ENCODE measurements around the gene EHHADH.

Gene EHHADH

GRCh38 chr3:185145511-185145910 is 108.3 kb downstream of the EHHADH start:
- no peak overlapping the region for H3K27ac ChIP-seq (ENCODE audit: low read depth, low read length, severe bottlenecking)
- H3K9me3 ChIP-seq (ENCODE audit: control insufficient read depth, low read length) = no peaks in the 10 kb centered on the region
- no peak overlapping the region for H3K4me3 ChIP-seq (ENCODE audit: extremely low read depth, insufficient read depth, low read length, poor library complexity, severe bottlenecking)
- no peaks in the 10 kb centered on the region for H3K36me3 ChIP-seq (ENCODE audit: control insufficient read depth, insufficient read depth, low read length)
- no peaks in the 10 kb centered on the region for H3K4me1 ChIP-seq (ENCODE audit: control insufficient read depth, insufficient read depth, low read length, poor library complexity, severe bottlenecking)
- 100% methylated on average over 3 of the region's 6 CpGs; no CpG with 5 or more reads in 1 of the 2 experiments for WGBS, 2 experiments (ENCODE audit: insufficient coverage in 2 of 2)

DNA sequence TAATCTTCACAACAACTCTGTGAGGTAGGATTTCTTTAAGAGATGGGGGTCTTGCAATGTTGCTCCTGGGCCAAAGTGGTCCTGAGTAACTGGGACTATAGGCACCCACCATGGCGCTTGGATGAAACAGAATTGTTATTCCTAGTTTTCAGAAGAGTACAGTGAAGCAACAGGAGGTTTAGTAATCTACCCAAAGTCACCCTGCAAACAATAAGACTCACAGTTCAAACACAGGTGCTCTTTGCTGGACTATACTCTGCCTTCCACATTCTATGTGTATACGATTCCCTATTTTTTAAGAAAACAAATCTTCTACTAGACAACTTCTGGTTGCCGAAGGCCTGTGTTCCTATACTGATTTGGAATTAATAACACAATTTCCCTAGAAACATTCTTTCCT is 109.1 kb downstream of the EHHADH start:
- Histone ChIP-seq H3K4me3 (ENCODE audit: extremely low read depth, insufficient read depth, low read length, poor library complexity, severe bottlenecking) (no peak overlapping the region), H3K36me3 (ENCODE audit: control insufficient read depth, insufficient read depth, low read length) (no peaks in the 10 kb centered on the region), H3K4me1 (ENCODE audit: control insufficient read depth, insufficient read depth, low read length, poor library complexity, severe bottlenecking) (no peaks in the 10 kb centered on the region), H3K27ac (ENCODE audit: low read depth, low read length, severe bottlenecking) (no peak overlapping the region), H3K9me3 (ENCODE audit: control insufficient read depth, low read length) (no peaks in the 10 kb centered on the region)
- WGBS, 2 experiments (ENCODE audit: insufficient coverage in 2 of 2) = 86 to 100% methylated on average over 1 of the region's 3 CpGs

Measured in mesodermal cell (in vitro differentiated cells).